Right hindlimb (tissue), 1 donor: ENCODE data around the gene AGAP1.

Experiments
- DNase-seq: peaks from one replicate; pipeline ENCODE4 v3.0.0-alpha.2; 2018

Gene AGAP1

DNA sequence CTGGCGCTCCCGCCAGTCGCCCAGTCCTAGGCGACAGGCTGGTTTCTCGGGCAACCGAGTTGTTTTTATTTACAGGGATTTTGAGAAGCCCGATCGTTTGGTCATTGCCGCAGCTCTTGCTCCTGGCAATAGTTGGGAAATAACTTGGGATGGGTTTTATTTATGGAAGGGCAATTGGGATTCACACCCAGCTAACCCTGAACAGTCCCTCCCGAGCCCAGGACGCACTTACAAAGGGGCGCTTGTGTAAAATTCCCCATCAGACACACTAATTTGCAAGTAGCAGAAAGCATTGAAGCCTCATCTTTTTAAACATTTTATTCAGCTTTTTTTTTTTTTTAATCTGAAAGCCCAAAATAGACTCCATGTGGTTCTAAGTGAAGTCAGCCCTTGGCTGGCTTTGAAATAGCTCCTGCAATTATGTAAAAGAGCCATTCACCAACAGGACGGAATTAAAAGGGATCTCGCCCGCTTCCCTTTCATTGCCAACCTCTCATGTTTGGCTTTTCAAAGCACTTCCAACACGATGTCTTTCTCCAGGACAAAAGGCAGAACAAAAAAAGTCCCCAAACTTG is 677.9 kb downstream of the AGAP1 start:
- no peak for DNase-seq

DNA sequence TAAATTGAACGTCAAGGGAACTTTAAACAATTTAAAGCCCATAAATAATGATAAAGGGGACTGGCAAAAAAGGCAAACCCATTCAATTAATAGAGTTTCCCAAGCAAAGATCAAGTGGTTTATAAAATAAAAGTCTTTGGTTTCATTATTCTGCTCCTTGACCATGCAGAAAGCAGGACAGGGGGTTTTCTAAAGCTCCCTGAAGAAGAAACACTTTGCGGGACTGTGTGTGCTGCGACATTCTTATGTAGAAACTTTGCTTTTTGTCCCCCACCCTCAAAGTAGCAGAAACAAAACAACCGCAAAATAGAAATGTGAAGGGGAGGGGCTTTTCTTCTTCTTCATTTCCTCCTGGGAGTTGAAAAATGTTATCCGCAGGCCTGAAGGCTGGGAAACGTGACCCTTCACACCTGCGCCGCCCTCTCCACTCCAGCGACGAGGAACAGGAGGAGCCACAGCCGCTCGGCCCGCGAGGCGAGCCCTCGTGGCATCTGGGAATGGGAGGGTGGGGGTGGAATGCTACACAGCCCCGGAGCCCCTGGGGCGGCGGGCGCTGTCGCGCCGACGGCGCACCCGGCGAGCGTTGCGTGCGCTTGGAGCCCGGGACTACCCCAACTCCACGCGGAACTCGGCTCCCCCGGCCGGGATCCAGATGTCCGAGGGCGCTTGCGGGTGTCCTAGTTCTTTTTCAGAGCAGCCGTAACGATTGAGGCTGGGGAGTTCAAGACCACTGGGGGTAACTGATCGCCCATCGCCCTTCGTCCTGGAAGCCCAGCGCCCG is 678.6 kb downstream of the AGAP1 start:
- no peak for DNase-seq

DNA sequence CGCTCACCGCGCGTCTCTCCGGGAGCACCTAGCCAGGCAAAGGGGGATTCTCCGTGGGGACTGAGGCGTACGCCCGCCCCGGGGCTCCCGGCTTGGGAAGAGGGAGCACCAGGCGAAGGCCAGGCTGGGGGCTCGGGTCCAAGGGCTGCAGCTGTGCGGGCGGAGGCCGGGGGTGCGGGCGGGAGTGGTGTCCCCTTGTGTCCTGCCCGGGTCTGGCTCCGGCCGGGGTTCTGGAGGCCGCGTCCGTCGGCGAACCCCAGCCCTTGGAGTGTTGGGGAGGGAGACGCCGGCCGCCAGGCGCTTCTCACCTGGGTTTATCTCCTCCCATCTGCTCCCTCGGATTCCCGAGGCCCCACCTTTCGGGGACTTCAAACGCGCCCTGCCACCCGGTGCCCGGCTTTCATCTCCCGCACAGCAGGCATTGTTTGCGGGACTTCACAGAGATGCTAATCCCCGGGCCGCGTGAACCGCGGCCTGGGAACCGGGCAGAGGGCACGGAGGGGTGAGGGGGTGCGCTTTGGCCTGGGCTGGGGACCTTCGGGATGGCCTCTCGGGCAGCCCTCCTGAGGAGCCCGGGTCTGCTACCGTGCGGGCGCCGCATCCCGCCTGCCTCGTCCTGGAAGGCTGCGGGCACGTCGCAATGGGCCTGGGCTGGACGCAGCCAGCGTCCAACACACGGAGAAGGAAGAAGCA is 679.3 kb downstream of the AGAP1 start:
- DNase-seq = no peak

DNA sequence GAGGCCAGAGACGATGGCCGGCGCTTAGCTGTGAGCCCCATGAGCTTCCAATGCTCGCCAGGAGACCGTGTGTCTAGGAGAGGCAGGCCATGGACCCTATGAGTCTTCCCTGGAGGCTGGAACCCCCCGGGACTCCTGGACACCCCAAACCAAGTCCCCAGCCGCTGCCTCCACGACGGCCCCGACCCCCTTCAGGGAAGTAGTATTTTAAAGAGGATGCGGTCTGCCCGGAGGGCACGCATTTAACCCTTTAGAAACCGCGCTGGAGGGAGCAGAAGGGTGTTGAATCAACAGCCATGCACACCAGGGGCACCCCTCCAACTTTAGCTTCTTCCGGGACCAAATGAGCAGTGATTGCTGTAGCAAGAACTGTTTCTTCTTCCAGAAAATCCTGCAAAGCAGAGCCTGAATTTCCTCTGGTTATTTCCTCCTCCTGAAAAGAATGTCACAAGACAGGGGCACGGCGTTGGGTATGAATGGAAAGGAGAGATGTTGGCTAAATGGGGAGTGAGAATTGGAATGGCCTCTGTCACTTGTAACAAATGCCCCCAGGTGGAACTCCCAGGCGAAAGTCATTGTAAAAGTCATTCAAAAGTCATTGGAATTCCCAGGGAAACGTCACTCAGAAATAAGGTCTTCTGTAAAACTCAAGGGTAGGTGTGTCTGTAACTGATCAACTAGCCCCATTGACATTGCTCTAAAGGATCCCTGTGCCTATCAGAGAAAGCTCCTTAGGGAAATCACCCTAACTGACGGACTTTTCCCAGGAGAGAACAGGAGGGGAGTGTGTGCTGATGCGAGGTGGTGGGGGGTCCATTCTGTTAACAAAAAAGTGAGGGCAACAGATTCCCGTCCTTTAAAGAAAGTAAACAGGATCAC is 680.1 kb downstream of the AGAP1 start:
- DNase-seq = no peak

DNA sequence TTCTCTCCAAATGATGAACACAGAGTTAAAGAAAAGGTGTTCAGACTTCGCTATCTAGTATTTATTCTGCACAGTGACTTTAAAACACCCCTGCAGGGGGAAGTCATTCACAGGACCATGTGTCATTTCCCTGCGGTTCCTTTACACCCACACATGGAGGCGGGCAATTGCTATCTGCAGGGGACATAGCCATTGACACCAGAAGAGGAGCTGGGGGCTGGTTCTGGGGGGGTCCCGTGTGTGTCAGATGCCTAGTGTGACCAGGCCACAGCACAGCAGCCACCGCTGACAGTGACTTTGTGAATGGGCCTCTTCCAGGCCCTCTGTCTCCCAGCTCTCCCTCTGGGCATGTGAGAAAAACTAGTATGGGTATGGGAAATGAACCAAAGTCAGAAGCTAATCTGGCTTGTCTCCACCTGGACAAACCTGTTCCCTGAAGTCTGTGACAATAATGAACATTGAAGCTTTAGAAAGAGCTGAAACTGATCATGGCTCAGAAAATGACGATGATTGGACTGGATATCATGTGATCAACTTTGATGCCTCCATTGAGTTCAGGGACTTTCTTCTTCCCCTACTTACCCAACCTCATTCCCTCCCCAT is 681.8 kb downstream of the AGAP1 start:
- no peak for DNase-seq

DNA sequence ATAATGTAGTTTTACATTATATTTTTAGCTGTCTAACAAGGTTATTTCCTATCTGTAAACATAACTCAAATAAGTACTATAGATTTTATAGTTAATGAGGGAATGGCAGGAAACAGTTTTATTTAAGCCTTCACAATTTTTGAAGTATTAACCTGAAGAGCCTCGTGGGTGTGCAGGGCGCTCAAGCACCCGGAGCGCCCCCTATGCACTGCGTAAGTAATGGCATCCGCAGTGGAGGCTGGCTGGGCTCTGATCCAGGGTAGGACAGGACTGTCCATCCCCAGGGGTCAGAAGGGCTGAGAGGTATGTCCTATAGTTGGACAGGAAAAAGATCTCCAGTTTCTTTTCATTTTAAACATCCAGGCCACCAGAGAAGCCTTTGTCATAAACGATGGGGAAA is 682.6 kb downstream of the AGAP1 start:
- no peak for DNase-seq

DNA sequence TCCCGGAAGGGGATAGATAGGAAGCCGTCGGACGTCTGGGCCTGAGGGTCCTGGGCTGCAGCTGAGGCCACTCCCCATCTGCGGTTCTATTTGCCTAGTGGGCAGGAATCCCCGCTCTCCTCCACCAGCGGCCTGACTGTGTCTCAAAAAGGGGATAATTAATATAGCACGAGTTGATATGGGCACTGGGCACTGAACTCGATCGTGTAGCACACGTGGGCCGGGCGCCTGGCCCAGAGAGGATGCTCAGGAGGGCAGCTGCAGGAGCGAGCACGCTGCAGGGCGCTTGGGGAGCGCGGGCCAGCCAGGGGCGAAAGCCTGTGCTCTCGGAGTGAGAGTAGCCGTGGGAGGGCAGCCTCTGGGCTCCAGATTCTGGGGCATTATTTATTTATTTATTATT is 683.1 kb downstream of the AGAP1 start:
- DNase-seq = no peak

DNA sequence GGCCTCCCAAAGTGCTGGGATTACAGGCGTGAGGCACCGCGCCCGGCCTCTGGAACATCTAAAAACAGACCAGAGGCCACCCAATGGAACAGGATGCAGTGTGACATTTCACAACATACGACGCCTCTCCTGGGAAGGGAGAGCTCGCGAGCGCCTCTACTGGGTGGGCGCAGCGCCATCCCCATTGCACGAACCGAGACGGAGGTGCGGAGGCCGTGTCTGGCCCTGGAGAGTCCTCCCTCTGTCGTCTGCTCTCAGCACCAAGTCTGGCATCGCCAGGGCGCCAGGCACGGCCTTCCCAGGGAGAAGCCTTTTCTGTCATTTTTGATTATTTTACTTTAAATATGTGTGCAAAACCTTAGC is 683.7 kb downstream of the AGAP1 start:
- DNase-seq = no peak

DNA sequence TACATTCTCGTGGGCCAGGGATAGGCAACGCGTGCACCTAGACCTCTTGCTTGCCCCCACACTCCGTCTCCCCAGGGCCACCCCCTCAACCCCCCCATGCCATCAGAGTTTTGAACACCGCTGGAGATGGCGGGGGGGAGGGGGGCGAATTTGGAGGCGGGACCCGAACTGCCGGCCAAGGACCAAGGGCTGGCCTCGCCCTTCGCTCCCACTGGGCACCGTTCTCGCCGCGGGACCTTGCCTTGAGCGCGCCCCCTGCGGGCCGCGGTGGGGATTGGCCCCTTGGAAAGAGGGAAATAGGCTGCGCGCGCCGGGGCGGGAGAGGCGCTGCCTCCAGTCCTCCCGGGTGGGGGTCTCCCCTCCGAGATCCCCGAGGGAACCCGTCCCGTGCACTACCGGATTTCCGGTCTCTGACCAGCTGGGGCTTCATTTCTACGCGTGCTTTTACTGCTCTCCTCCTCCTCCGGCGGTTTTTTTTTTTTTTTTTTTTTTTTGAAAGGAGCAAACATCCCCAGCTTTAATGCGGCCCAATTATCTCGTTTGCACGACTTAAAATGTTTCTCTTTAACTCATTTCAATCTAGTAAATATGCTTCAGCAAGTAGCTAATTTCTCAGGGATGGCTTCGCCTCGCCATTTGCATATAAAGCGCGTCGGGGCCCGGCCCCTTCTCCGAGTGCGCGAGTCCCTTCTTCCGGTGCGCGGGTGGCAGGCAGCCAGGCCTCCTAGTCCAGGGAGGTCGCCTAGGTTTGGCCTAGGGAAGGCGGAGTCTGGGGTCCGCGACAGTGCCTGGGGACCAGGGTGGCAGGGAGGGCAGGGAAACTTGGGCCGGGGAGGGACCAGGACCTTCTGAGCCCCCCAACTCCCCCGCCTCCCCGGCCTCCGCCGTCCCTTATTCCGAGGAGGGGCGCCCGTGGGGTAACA is 684.4 kb downstream of the AGAP1 start:
- DNase-seq = peak; percentile 73

DNA sequence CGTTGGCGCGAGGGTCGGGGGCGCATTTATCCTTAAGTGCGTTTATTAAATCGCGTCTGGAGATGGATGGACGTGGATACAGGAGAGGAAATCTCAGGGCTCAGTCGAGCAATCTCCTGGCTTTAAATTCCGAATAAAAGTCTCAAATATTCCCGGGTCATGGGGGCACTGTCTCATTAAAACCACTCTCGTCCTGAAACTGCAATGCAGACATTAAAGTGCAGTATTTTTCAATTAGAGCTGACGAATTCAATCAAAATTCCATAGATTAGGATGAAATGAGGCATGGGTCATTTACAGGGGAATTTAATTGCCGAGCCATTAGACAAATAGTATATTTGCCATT is 685.0 kb downstream of the AGAP1 start:
- no peak for DNase-seq

DNA sequence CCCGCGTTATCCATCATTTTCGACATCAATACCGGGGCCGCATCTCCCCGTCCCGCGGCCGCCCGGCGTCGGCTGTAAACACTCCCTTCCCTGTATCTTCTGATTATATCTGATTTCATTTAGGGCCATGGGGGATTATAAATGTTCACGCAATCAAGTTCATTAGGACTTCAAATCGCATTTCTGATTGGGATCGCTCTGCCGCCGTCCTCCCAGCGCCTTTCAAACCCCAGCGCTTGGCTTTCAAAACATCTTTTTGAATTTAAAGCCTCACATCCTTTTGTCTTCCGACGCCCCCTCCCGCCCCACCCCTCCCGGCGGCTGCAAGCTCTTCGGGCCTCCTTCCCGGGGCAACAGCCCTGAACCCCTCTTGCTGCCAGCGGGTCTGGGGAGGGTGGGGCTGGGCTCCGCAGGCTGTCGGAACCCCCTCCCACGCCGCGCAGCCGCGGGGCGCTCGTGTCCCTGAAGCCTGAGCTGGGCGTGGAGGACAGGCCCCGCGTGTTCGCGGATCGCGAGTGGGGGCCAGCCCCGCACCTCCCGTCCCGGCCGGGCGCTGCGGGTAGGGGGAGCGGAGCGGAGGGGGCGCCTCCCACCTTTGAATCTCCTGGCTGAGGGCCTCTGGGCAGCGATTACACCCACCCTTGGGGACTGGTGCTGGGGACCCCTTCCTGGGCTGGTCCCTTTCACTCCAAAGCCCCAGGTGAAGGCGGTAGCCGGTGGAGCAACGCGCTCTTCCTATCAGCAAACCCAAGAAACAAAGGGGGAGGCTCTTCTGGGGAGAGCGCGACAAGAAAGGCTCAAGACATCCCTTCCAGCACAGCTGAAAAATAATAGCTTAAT is 685.6 kb downstream of the AGAP1 start:
- DNase-seq = no peak

DNA sequence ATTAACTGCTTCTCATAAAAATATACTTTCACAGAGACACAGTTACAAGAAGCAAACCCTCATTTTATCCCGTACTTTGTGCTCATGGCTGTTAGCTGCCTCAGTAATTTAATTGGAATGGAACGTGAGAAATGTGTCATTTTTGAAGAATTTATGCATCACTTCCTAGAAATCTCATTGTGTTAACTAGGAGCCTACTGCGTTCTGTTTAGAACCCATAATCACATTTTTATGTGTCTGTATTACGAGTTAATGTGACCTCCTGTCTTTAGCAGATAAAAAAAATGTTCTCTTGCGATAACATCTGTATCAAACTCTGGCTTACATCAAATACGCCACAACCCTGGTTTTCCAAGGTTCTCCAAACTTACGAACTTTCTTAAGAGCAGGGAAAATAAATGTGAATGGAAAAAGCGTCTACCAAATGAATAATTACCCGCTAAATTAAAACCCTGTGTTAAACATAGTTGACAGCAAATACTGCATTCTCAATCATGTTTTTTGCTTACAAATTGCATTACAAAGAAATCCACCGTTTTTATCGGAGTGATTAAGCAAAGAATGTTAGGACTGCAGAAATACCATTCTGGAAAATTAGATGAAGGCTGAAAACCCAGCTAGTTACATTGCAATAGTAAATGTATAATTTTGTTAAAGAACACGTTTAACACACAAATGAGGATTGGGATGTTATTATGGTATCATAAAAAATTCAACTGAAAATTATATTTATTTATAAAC is 686.4 kb downstream of the AGAP1 start:
- no peak for DNase-seq

DNA sequence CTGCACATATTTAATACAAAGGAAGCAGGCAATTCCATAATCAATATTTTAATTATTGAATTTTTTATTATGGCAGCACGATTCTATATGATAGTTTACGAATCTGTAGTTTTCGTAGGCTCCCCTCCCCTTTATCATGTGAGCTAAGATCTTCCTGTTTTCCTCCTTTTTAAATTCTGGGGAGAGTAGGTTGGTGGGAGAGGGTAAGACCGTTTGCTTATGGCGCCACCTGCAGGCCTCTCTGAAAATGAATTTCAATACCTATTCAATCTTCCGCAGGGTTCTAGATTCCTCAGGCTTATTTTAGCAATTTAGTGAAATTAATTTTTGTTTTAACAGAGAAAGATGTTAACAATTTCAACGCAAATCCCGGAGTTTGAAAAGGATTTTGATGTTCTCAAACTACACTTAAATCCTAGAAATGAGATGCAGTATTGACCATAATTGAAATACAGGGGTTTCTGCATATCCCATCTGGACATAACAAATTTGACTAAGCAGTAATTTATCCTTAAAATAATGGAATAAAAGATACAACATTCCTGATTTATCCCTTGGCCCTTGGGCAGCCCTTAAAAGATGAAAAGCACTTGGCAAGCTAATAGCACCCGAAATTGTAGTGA is 687.1 kb downstream of the AGAP1 start:
- peak; percentile 49 for DNase-seq
